H9 (cell line): Measurements from ENCODE around the gene CWC22. TPM values are rescaled to one million over a fixed set of nuclear protein-coding genes. Genes with fewer than 3 reads are reported as not detected.

ENCODE experiments used
- DNase-seq: peaks from one replicate; pipeline ENCODE4 v3.0.0-alpha.2; 2017
- H2AFZ ChIP-seq: one replicate; pipeline ENCODE4 v1.6.1; 2013; ENCODE audit warnings: mild to moderate bottlenecking, low read length, control low read depth, moderate library complexity
- H2AK5ac ChIP-seq: 2 replicates; pipeline ENCODE4 v1.6.1; 2013; ENCODE audit warnings: low read length, control low read depth, mixed read lengths; ENCODE audit not compliant: insufficient read length
- H2BK120ac ChIP-seq: one replicate; pipeline ENCODE4 v1.6.1; 2013; ENCODE audit warnings: low read depth, mild to moderate bottlenecking, low read length, control low read depth, inconsistent platforms; ENCODE audit not compliant: poor library complexity, severe bottlenecking
- H2BK12ac ChIP-seq: 2 replicates; pipeline ENCODE4 v1.6.1; 2013; ENCODE audit warnings: low read length, control low read depth, mixed read lengths, low read depth; ENCODE audit not compliant: insufficient read length
- H2BK15ac ChIP-seq: 2 replicates; pipeline ENCODE4 v1.6.1; 2013; ENCODE audit warnings: low read depth, low read length, control low read depth
- H2BK20ac ChIP-seq: one replicate; pipeline ENCODE4 v1.6.1; 2013; ENCODE audit warnings: low read depth, mild to moderate bottlenecking, low read length, control low read depth, inconsistent platforms; ENCODE audit not compliant: poor library complexity, severe bottlenecking
- H2BK5ac ChIP-seq: 2 replicates; pipeline ENCODE4 v1.6.1; 2013; ENCODE audit warnings: low read length, control low read depth, mixed read lengths; ENCODE audit not compliant: insufficient read length
- H3K14ac ChIP-seq: 2 replicates; pipeline ENCODE4 v1.6.1; 2013; ENCODE audit warnings: low read length, control low read depth; ENCODE audit not compliant: insufficient read depth
- H3K18ac ChIP-seq: 2 replicates; pipeline ENCODE4 v1.6.1; 2013; ENCODE audit warnings: low read depth, mild to moderate bottlenecking, mixed read lengths, low read length, control low read depth; ENCODE audit not compliant: insufficient read length
- H3K23ac ChIP-seq: 2 replicates; pipeline ENCODE4 v1.6.1; 2013; ENCODE audit warnings: low read length, control low read depth, mixed read lengths, low read depth; ENCODE audit not compliant: insufficient read length
- H3K23me2 ChIP-seq: 2 replicates; pipeline ENCODE4 v1.6.1; 2013; ENCODE audit warnings: low read depth, mild to moderate bottlenecking, mixed read lengths, low read length, control low read depth; ENCODE audit not compliant: insufficient read length, poor library complexity, severe bottlenecking
- H3K27ac ChIP-seq: 2 replicates; pipeline ENCODE4 v1.5.1; 2013; ENCODE audit warnings: low read length, control low read depth, mixed read lengths, low read depth; ENCODE audit not compliant: insufficient read length
- H3K27me3 ChIP-seq: 2 replicates; pipeline ENCODE4 v1.6.1; 2013; ENCODE audit warnings: low read length, control low read depth, inconsistent platforms; ENCODE audit not compliant: insufficient read depth
- H3K4ac ChIP-seq: 2 replicates; pipeline ENCODE4 v1.6.1; 2013; ENCODE audit warnings: low read depth, mild to moderate bottlenecking, control low read depth, inconsistent platforms, low read length, moderate library complexity
- H3K4me1 ChIP-seq: 2 replicates; pipeline ENCODE4 v1.6.1; 2013; ENCODE audit warnings: low read length, control low read depth, inconsistent platforms; ENCODE audit not compliant: insufficient read depth
- H3K4me2 ChIP-seq: 2 replicates; pipeline ENCODE4 v1.6.1; 2013; ENCODE audit warnings: low read length, control low read depth, mixed read lengths; ENCODE audit not compliant: insufficient read length, insufficient read depth
- H3K56ac ChIP-seq: 2 replicates; pipeline ENCODE4 v1.6.1; 2013; ENCODE audit warnings: low read depth, mild to moderate bottlenecking, mixed read lengths, low read length, control low read depth; ENCODE audit not compliant: insufficient read length
- H3K79me1 ChIP-seq: 2 replicates; pipeline ENCODE4 v1.6.1; 2013; ENCODE audit warnings: low read depth, mild to moderate bottlenecking, moderate library complexity, low read length, control low read depth, inconsistent platforms; ENCODE audit not compliant: insufficient read depth, poor library complexity, severe bottlenecking
- H3K79me2 ChIP-seq: 2 replicates; pipeline ENCODE4 v1.6.1; 2013; ENCODE audit warnings: low read length, control low read depth, inconsistent platforms; ENCODE audit not compliant: insufficient read depth
- H3K9ac ChIP-seq: 2 replicates; pipeline ENCODE4 v1.6.1; 2013; ENCODE audit warnings: low read length, control low read depth, mixed read lengths; ENCODE audit not compliant: insufficient read length; ENCODE audit errors: extremely low read depth
- H3K9me3 ChIP-seq: one replicate; pipeline ENCODE4 v1.6.1; 2013; ENCODE audit warnings: low read depth, low read length, inconsistent platforms; ENCODE audit not compliant: control insufficient read depth
- H3T11ph ChIP-seq: one replicate; pipeline ENCODE4 v1.6.1; 2013; ENCODE audit warnings: mild to moderate bottlenecking, low read length, control low read depth, inconsistent platforms
- H4K20me1 ChIP-seq: one replicate; pipeline ENCODE4 v1.6.1; 2013; ENCODE audit not compliant: control insufficient read depth, insufficient read length, insufficient read depth
- H4K5ac ChIP-seq: 2 replicates; pipeline ENCODE4 v1.6.1; 2013; ENCODE audit warnings: low read depth, mild to moderate bottlenecking, mixed read lengths, low read length, control low read depth; ENCODE audit not compliant: insufficient read length
- H4K8ac ChIP-seq: replicated peaks from 2 replicates; pipeline ENCODE4 v1.6.1; 2013; ENCODE audit warnings: low read length, control low read depth, mixed read lengths, low read depth; ENCODE audit not compliant: insufficient read length
- H4K91ac ChIP-seq: 2 replicates; pipeline ENCODE4 v1.6.1; 2013; ENCODE audit warnings: low read depth, mild to moderate bottlenecking, moderate library complexity, mixed read lengths, low read length, control low read depth; ENCODE audit not compliant: insufficient read length
- H3K27ac Mint-ChIP-seq, 3 experiments: 2 replicates in 2 of 3; 3 replicates in 1 of 3; pipeline ENCODE4 v1.8.0; 2020 to 2021; ENCODE audit warnings: mixed read lengths in 3 of 3, mild to moderate bottlenecking in 1 of 3, moderate library complexity in 1 of 3
- H3K27me3 Mint-ChIP-seq: 2 replicates; pipeline ENCODE4 v1.8.0; 2021; ENCODE audit warnings: low read depth, mild to moderate bottlenecking, moderate library complexity, mixed read lengths
- H3K36me3 Mint-ChIP-seq, 3 experiments: 2 replicates in 2 of 3; 3 replicates in 1 of 3; pipeline ENCODE4 v1.8.0; 2020 to 2021; ENCODE audit warnings: low read depth in 3 of 3, mixed read lengths in 3 of 3; ENCODE audit not compliant: insufficient read depth in 1 of 3
- H3K4me1 Mint-ChIP-seq, 2 experiments: 2 replicates each; pipeline ENCODE4 v1.8.0; 2020; ENCODE audit warnings: mixed read lengths in 2 of 2
- H3K4me3 Mint-ChIP-seq, 2 experiments: 2 replicates in 1 of 2; 3 replicates in 1 of 2; pipeline ENCODE4 v1.8.0; 2020 to 2021; ENCODE audit warnings: mild to moderate bottlenecking in 2 of 2, mixed read lengths in 2 of 2, moderate library complexity in 1 of 2
- H3K9me3 Mint-ChIP-seq, 2 experiments: 2 replicates in 1 of 2; 3 replicates in 1 of 2; pipeline ENCODE4 v1.8.0; 2020; ENCODE audit warnings: mild to moderate bottlenecking in 2 of 2, mixed read lengths in 2 of 2, moderate library complexity in 1 of 2
- WGBS: extraction: QIAGEN DNeasy Blood & Tissue Kit; methylation state at CpG from one replicate; pipeline ENCODE4 v1.1.7; 2013; ENCODE audit warnings: missing lambda C conversion rate, low lambda C conversion rate, mixed read lengths; ENCODE audit not compliant: insufficient read length; ENCODE audit errors: extremely low coverage; 5-methylcytosine and 5-hydroxymethylcytosine counted together
- total RNA-seq: library from RNA; stranded (reverse); gene quantifications from 2 replicates; pipeline ENCODE4 v1.2.1, GENCODE V29; 2021
- TF ChIP-seq, protein P1 (sequence below): fragments of 200-600 bp; sonication (generic); conservative IDR thresholded peaks from 3 replicates; pipeline ENCODE4 v1.8.0; 2021; ENCODE audit warnings: antibody characterized with exemption, mild to moderate bottlenecking

Gene CWC22
- total RNA-seq, 1 experiment from 2014 or later: 43.4 TPM

DNA sequence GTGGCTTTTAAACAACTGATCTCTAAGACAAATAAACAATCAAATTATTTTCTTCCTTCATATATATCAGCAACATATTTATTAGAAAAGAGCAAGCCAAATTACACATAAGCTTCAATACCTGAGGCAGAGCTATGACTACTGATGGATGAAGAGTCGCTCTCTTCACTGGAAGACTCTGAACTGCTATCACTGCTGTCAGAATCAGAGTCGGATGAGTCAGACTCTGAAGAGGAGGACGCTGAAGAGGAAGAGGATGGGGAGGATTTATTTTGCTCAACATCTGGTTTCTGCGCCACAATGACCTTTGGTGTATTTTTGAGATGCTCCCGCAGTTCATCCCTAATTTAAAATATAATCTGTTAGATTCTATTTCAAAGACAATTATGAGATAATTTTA lies 56.7 kb downstream of the CWC22 start:
- H3K79me1 ChIP-seq: no peaks in the 10 kb centered on the region
- H3K56ac ChIP-seq: no peak overlapping the region
- WGBS: no CpG with 5 or more reads among the region's 5 CpGs
- H3T11ph ChIP-seq: no peak overlapping the region
- H3K23ac ChIP-seq: no peak overlapping the region
- no peak overlapping the region for H2BK20ac ChIP-seq
- no peak overlapping the region for H2BK5ac ChIP-seq
- DNase-seq: no peak
- no peak overlapping the region for H2AK5ac ChIP-seq
- H3K27me3 ChIP-seq: no peaks in the 10 kb centered on the region
- H3K4me3 Mint-ChIP-seq: no peak overlapping the region
- H3K27ac ChIP-seq: no peak overlapping the region
- H4K91ac ChIP-seq: no peak overlapping the region
- H2BK120ac ChIP-seq: no peak overlapping the region
- no peak overlapping the region for H3K27ac Mint-ChIP-seq
- H3K18ac ChIP-seq: no peak overlapping the region
- TF ChIP-seq, protein P1, sequence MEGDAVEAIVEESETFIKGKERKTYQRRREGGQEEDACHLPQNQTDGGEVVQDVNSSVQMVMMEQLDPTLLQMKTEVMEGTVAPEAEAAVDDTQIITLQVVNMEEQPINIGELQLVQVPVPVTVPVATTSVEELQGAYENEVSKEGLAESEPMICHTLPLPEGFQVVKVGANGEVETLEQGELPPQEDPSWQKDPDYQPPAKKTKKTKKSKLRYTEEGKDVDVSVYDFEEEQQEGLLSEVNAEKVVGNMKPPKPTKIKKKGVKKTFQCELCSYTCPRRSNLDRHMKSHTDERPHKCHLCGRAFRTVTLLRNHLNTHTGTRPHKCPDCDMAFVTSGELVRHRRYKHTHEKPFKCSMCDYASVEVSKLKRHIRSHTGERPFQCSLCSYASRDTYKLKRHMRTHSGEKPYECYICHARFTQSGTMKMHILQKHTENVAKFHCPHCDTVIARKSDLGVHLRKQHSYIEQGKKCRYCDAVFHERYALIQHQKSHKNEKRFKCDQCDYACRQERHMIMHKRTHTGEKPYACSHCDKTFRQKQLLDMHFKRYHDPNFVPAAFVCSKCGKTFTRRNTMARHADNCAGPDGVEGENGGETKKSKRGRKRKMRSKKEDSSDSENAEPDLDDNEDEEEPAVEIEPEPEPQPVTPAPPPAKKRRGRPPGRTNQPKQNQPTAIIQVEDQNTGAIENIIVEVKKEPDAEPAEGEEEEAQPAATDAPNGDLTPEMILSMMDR: no peak
- H3K4ac ChIP-seq: no peak overlapping the region
- no peak overlapping the region for H2BK12ac ChIP-seq
- no peak overlapping the region for H3K9ac ChIP-seq
- no peaks in the 10 kb centered on the region for H3K27me3 Mint-ChIP-seq
- H4K20me1 ChIP-seq: no peaks in the 10 kb centered on the region
- no peak overlapping the region for H4K8ac ChIP-seq
- H3K4me1 Mint-ChIP-seq: no peaks in the 10 kb centered on the region; a peak in 1 of 4 replicates
- no peaks in the 10 kb centered on the region for H3K79me2 ChIP-seq
- H2BK15ac ChIP-seq: no peak overlapping the region
- H3K4me1 ChIP-seq: no peaks in the 10 kb centered on the region
- no peaks in the 10 kb centered on the region for H3K9me3 Mint-ChIP-seq
- H3K14ac ChIP-seq: no peak overlapping the region
- no peak overlapping the region for H4K5ac ChIP-seq
- no peak overlapping the region for H3K4me2 ChIP-seq
- H3K23me2 ChIP-seq: no peaks in the 10 kb centered on the region
- no peak overlapping the region for H2AFZ ChIP-seq
- H3K36me3 Mint-ChIP-seq: peaks cover 7 to 60% (median 60%) of the 10 kb centered on the region in 3 experiments; a peak in 6 of 7 replicates
- no peaks in the 10 kb centered on the region for H3K9me3 ChIP-seq
